Activated T-helper 1 cell treated with anti-CD3 and anti-CD28 coated beads, Interleukin-12 subunit alpha, Interleukin-12 subunit beta, Interleukin-2, Interleukin-4 antibody, amounts not matched to agents 30 ng/mL and 10 ng/mL and 1 ng/mL, durations not matched to agents 14 hours and 24 hours and 36 hours (primary cell): Measurements from ENCODE around the gene ZNHIT1. TPM values are rescaled to one million over a fixed set of nuclear protein-coding genes. Genes with fewer than 3 reads are reported as not detected.

Source experiments
- DNase-seq: peaks from one replicate; pipeline ENCODE4 v3.0.0; 2021; ENCODE audit warnings: low spot score
- H3K27ac Mint-ChIP-seq: one replicate; pipeline ENCODE4 v1.8.0; 2021; ENCODE audit warnings: mild to moderate bottlenecking, mixed read lengths
- H3K27me3 Mint-ChIP-seq: one replicate; pipeline ENCODE4 v1.8.0; 2022; ENCODE audit warnings: mild to moderate bottlenecking, moderate library complexity, mixed read lengths; ENCODE audit not compliant: insufficient read depth
- H3K36me3 Mint-ChIP-seq: one replicate; pipeline ENCODE4 v1.8.0; 2021; ENCODE audit warnings: low read depth, mixed read lengths
- H3K4me1 Mint-ChIP-seq: one replicate; pipeline ENCODE4 v1.8.0; 2021; ENCODE audit warnings: low read depth, mixed read lengths
- H3K4me3 Mint-ChIP-seq: one replicate; pipeline ENCODE4 v1.8.0; 2021; ENCODE audit warnings: mild to moderate bottlenecking, moderate library complexity, mixed read lengths
- H3K9me3 Mint-ChIP-seq: one replicate; pipeline ENCODE4 v1.8.0; 2021; ENCODE audit warnings: mixed read lengths
- intact Hi-C: fragments of 100-400 bp; cut with micrococcal nuclease; formaldehyde crosslinking; loops from one replicate; pipeline ENCODE4 v1.15.1; 2024
- total RNA-seq: library from RNA; stranded (reverse); gene quantifications from 2 replicates; pipeline ENCODE4 v1.2.3, GENCODE V29; 2022

ZNHIT1 gene
- total RNA-seq, 1 donor from 2014 or later: 49.7 TPM

GRCh38 chr7:101212014-101212413, 6.0 kb upstream of the ZNHIT1 start:
- intact Hi-C loops: no loop called here
- Mint-ChIP-seq H3K4me3 (no peak overlapping the region), H3K27ac (no peak overlapping the region), H3K36me3 (peaks cover 21% of the 10 kb centered on the region), H3K27me3 (no peaks in the 10 kb centered on the region), H3K9me3 (no peaks in the 10 kb centered on the region), H3K4me1 (peaks cover 8% of the 10 kb centered on the region)
- DNase-seq: no peak

- peak overlapping the region; percentile 78 for H3K27ac Mint-ChIP-seq
- no peak for DNase-seq
- peak overlapping the region; percentile 99 for H3K4me3 Mint-ChIP-seq
- H3K9me3 Mint-ChIP-seq: no peaks in the 10 kb centered on the region
- intact Hi-C loops: loop anchor here (5.0 kb wide), 1 partner anchor 1809 kb away; the partner anchor contains the start of genes BUD31 and PDAP1
- peaks cover 12% of the 10 kb centered on the region for H3K36me3 Mint-ChIP-seq
- H3K27me3 Mint-ChIP-seq: no peaks in the 10 kb centered on the region
- peaks cover 35% of the 10 kb centered on the region for H3K4me1 Mint-ChIP-seq
Observed at GRCh38 chr7:101216001-101216859, 1.7 kb upstream of the ZNHIT1 start.

DNA sequence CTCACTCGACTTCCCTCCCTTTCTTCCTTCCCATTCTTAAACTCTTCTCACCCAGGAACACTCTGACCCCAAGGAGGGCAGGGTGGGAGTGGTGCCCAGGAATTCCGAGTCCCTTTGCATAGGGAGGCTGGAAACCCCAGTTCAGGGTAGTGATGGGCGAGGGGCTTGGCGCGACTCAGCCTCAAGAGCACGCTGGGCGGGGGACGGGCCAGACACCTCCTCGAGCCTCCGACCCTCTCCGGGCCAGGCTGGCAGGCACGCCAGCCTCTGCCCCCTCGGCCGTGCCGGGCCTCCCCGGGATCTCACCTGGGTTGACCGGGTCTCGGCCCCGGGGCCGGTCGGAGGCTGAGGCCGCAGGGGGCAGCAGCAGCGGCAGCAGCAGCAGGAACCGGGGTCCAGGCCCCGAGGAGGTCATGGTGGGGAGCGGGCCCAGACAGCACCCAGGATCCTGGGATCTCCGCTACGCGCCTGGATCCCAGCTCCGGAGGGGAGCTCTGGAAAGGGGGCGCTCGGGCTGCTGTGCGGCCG, 1.0 kb upstream of the ZNHIT1 start:
- peaks cover 12% of the 10 kb centered on the region for H3K36me3 Mint-ChIP-seq
- H3K27me3 Mint-ChIP-seq: no peaks in the 10 kb centered on the region
- H3K9me3 Mint-ChIP-seq: no peaks in the 10 kb centered on the region
- peak overlapping the region; percentile 92 for H3K27ac Mint-ChIP-seq
- peaks cover 35% of the 10 kb centered on the region for H3K4me1 Mint-ChIP-seq
- intact Hi-C loops: loop anchor here (1.0 to 5.0 kb wide), 3 partner anchors 25 to 1810 kb away; partner anchors contain the start of genes AP1S1, BUD31 and PDAP1
- peak; percentile 8 for DNase-seq
- peak overlapping the region; percentile 99 for H3K4me3 Mint-ChIP-seq

DNA sequence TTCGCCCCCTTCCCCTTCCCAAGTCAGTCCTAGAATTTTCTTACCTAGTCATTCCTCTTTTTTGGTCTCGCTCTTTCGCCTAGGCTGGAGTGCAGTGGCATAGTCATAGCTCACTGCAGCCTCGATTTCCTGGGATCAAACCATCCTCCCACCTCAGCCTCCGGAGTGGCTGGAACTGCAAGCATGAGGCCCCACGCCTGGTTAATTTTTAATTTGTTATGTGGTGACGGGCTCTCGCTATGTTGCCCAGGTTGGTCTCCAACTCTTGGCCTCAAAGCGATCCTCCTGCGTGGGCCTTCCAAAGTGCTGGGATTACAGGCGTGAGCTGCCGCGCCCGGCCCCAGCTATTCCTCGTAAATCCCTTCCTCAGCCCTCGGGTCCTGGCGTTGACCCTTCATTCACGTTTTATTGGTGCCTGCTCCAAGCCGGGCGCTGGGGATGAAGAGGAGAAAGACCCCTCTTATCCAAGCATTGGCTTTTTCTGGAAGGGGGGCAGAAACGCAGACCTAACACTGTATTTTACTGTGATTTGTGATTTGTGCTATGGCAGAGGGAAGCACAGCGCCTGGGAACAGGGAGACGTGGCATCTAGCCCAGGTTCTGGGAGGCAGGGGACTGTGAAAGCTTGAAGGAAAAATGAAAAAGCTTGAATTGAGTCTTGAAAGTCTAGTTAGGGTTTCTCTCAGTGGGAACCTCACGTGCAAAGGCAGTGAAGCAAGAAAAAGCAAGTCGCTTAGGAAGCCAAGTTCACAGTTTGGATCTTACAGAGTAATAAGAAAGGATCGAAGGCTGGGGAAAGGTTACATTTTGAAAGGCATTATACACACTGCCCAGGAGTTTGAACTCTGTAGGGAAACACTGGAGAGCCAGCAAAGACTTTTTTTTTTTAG, 516 bp downstream of the ZNHIT1 start:
- peaks cover 20% of the 10 kb centered on the region for H3K36me3 Mint-ChIP-seq

GRCh38 chr7:101220295-101220694, 2.3 kb downstream of the ZNHIT1 start:
- H3K36me3 Mint-ChIP-seq: peaks cover 29% of the 10 kb centered on the region
- peaks cover 35% of the 10 kb centered on the region for H3K4me1 Mint-ChIP-seq
- intact Hi-C loops: no loop called here
- DNase-seq: no peak
- no peak overlapping the region for H3K27ac Mint-ChIP-seq
- H3K27me3 Mint-ChIP-seq: no peaks in the 10 kb centered on the region
- no peaks in the 10 kb centered on the region for H3K9me3 Mint-ChIP-seq
- H3K4me3 Mint-ChIP-seq: peak overlapping the region; percentile 61

More for the DNA sequence above, 516 bp downstream of the ZNHIT1 start:
- DNase-seq: no peak
- Mint-ChIP-seq H3K27me3 (no peaks in the 10 kb centered on the region), H3K4me3 (peak overlapping the region; percentile 99), H3K4me1 (peaks cover 35% of the 10 kb centered on the region), H3K9me3 (no peaks in the 10 kb centered on the region), H3K27ac (peak overlapping the region; percentile 92)
- intact Hi-C loops: loop anchor here (1.0 to 5.0 kb wide), 7 partner anchors 26 to 1811 kb away; partner anchors contain the start of genes BUD31, IFT22, PDAP1 and TRIM56

DNA sequence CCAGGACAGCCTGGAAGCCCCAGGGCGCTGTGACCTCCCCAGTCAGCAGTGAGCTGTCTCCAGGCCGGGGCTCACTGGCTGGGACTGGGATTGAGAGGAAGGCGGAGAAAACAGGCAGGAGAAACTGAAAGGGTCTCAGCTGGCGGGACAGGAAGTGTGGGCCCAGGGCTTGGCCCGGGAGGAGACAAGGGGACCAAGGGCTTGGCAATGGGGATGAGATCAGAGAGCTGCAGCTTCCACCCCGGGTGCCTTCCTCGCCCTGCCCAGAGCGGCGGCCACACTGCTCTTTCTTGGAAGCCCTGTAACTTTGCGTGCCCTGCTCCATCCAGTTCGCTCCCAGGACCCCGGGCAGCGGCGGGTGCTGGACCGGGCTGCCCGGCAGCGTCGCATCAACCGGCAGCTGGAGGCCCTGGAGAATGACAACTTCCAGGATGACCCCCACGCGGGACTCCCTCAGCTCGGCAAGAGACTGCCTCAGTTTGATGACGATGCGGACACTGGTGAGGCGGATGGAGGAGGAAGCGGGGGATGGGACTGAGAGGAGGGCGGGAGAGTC, 4.4 kb downstream of the ZNHIT1 start:
- intact Hi-C loops: no loop called here
- Mint-ChIP-seq H3K36me3 (peaks cover 24% of the 10 kb centered on the region), H3K27me3 (no peaks in the 10 kb centered on the region), H3K4me3 (no peak overlapping the region), H3K4me1 (peaks cover 26% of the 10 kb centered on the region), H3K9me3 (no peaks in the 10 kb centered on the region), H3K27ac (no peak overlapping the region)
- DNase-seq: no peak

DNA sequence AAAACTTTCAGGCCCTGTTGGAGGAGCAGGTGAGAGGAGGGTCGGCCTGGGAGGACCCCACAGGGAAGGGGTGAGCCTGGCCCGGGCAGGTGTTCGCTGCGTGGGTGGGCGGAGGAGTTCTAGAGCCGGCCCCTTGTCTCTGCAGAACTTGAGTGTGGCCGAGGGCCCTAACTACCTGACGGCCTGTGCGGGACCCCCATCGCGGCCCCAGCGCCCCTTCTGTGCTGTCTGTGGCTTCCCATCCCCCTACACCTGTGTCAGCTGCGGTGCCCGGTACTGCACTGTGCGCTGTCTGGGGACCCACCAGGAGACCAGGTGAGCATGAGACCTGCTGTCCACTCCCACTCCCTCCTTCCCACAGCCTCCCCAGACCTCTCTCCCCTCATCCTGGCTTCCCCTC, 5.6 kb downstream of the ZNHIT1 start:
- Mint-ChIP-seq H3K4me1 (peaks cover 18% of the 10 kb centered on the region), H3K9me3 (no peaks in the 10 kb centered on the region), H3K27ac (no peak overlapping the region)

GRCh38 chr7:101225650-101226049, 7.7 kb downstream of the ZNHIT1 start:
- intact Hi-C loops: no loop called here
- Mint-ChIP-seq H3K27me3 (no peaks in the 10 kb centered on the region), H3K36me3 (peaks cover 27% of the 10 kb centered on the region), H3K4me1 (no peaks in the 10 kb centered on the region), H3K9me3 (no peaks in the 10 kb centered on the region), H3K4me3 (no peak overlapping the region), H3K27ac (no peak overlapping the region)
- no peak for DNase-seq

More for the DNA sequence above, 5.6 kb downstream of the ZNHIT1 start:
- DNase-seq: no peak
- H3K27me3 Mint-ChIP-seq: no peaks in the 10 kb centered on the region
- H3K36me3 Mint-ChIP-seq: peaks cover 24% of the 10 kb centered on the region
- no peak overlapping the region for H3K4me3 Mint-ChIP-seq
- intact Hi-C loops: no loop called here

GRCh38 chr7:101226721-101227120, 8.8 kb downstream of the ZNHIT1 start:
- H3K36me3 Mint-ChIP-seq: peaks cover 29% of the 10 kb centered on the region

DNA sequence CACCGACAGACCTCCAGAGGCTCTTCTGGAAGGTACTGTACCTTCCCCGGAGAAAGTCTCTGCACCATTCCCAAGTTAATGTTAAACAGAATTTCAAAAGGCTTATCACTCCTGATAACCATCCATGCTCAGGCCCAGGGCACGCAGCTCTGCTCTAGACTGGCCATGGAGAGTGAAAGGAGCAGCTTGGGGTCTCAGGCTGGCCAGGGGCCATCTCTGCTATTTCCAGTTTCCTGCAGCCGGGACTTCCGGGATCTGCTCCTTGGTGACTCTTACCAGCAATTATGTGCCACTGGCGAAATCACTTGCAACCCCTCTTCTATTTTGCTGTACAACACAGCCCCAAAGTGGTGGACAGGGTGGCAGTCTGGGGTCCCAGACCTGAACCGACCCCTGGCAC, 13.7 kb downstream of the ZNHIT1 start:
- H3K4me1 Mint-ChIP-seq: no peaks in the 10 kb centered on the region
- DNase-seq: no peak
- intact Hi-C loops: no loop called here
- H3K27me3 Mint-ChIP-seq: no peaks in the 10 kb centered on the region
- H3K4me3 Mint-ChIP-seq: no peak overlapping the region
- H3K27ac Mint-ChIP-seq: no peak overlapping the region
- no peaks in the 10 kb centered on the region for H3K9me3 Mint-ChIP-seq
- peaks cover 9% of the 10 kb centered on the region for H3K36me3 Mint-ChIP-seq

More at GRCh38 chr7:101226721-101227120, 8.8 kb downstream of the ZNHIT1 start:
- no peaks in the 10 kb centered on the region for H3K9me3 Mint-ChIP-seq
- DNase-seq: no peak
- intact Hi-C loops: no loop called here
- no peak overlapping the region for H3K4me3 Mint-ChIP-seq
- no peak overlapping the region for H3K27ac Mint-ChIP-seq
- H3K4me1 Mint-ChIP-seq: no peaks in the 10 kb centered on the region
- no peaks in the 10 kb centered on the region for H3K27me3 Mint-ChIP-seq

DNA sequence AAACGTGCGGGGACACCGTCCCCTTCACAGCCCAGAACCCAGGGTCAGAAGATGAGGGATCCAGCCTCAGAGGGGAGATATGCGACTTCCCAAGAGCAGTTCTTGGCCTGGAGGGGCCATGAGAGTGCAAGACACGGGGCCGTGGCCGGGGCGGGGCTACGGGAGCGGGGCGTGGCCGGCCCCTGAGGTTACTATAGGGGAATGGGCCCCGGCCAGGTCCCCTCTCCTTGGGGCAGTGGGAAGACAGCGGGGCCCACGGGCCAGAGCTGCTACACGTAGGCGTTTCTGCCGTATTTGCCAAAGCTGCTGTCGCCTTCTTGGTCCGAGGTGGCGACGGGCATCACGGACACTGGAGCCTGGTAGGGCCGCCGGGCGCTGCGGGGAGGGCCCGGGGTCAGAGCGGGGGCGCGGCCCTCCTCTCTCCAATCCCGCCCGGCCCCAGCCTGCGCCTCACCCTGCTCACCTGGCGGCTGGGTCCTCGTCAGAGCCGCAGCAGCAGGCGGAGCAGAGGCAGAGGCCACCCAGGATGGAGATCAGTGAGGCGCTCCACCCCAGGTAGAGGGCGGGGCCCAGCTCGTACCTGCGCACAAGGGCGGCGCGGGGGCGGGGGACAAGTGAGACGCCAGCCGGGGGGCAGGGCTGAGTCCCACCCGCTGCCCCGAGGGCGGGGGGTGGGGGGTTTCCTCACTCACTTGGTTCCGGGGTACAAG, 14.3 kb downstream of the ZNHIT1 start:
- Mint-ChIP-seq H3K27me3 (no peaks in the 10 kb centered on the region), H3K4me1 (no peaks in the 10 kb centered on the region), H3K9me3 (no peaks in the 10 kb centered on the region), H3K4me3 (no peak overlapping the region), H3K27ac (no peak overlapping the region), H3K36me3 (peaks cover 6% of the 10 kb centered on the region)
- intact Hi-C loops: no loop called here
- DNase-seq: no peak
